HL-60/S4 treated with retinoic acid at 250 ng/mL for 4 days and 3 days (cell line): ENCODE results near the gene GNPDA1.

Experiments used
- in situ Hi-C: fragments of 300-500 bp; cut with MboI; formaldehyde crosslinking; loops from 2 replicates; pipeline ENCODE4 v1.7.0; 2022; ENCODE audit warnings: low sequenced_read_pairs

Gene GNPDA1

GRCh38 chr5:142024771-142025304 is 12.0 kb upstream of the GNPDA1 start:
- in situ Hi-C loops = no loop called here

- in situ Hi-C loops = no loop called here
These were observed 11.0 kb upstream of the GNPDA1 start for GRCh38 chr5:142023836-142024235.

GRCh38 chr5:142020122-142020659 is 7.4 kb upstream of the GNPDA1 start:
- in situ Hi-C loops = no loop called here

GRCh38 chr5:142017832-142018427 is 5.1 kb upstream of the GNPDA1 start:
- in situ Hi-C loops = no loop called here

- in situ Hi-C loops = no loop called here
These were observed 3.7 kb upstream of the GNPDA1 start for GRCh38 chr5:142016556-142016955.

GRCh38 chr5:142015781-142016533 is 3.1 kb upstream of the GNPDA1 start:
- in situ Hi-C loops = no loop called here

GRCh38 chr5:142014911-142015584 is 2.2 kb upstream of the GNPDA1 start:
- in situ Hi-C loops = no loop called here

- in situ Hi-C loops = no loop called here
These were observed 1.1 kb upstream of the GNPDA1 start for GRCh38 chr5:142013734-142014521.

- in situ Hi-C loops = no loop called here
These were observed 541 bp downstream of the GNPDA1 start for GRCh38 chr5:142012186-142012785.

- in situ Hi-C loops = no loop called here
These were observed 1.1 kb downstream of the GNPDA1 start for GRCh38 chr5:142011572-142012185.

GRCh38 chr5:142009886-142010285 is 2.9 kb downstream of the GNPDA1 start:
- in situ Hi-C loops = loop anchor here (10.0 kb wide), 1 partner anchor 125 kb away; no protein-coding TSS in a partner anchor

- in situ Hi-C loops = loop anchor here (10.0 kb wide), 1 partner anchor 126 kb away; no protein-coding TSS in a partner anchor
These were observed 4.0 kb downstream of the GNPDA1 start for GRCh38 chr5:142008813-142009212.

- in situ Hi-C loops = loop anchor here (10.0 kb wide), 1 partner anchor 128 kb away; no protein-coding TSS in a partner anchor
These were observed 5.6 kb downstream of the GNPDA1 start for GRCh38 chr5:142007237-142007544.

- in situ Hi-C loops = loop anchor here (10.0 kb wide), 1 partner anchor 128 kb away; no protein-coding TSS in a partner anchor
These were observed 6.2 kb downstream of the GNPDA1 start for GRCh38 chr5:142006363-142007236.

GRCh38 chr5:142003266-142003800 is 9.5 kb downstream of the GNPDA1 start:
- in situ Hi-C loops = loop anchor here (10.0 kb wide), 1 partner anchor 131 kb away; no protein-coding TSS in a partner anchor

GRCh38 chr5:142000704-142001484 is 11.9 kb downstream of the GNPDA1 start:
- in situ Hi-C loops = loop anchor here (10.0 kb wide), 1 partner anchor 134 kb away; no protein-coding TSS in a partner anchor

GRCh38 chr5:142000173-142000572 is 12.7 kb downstream of the GNPDA1 start:
- in situ Hi-C loops = loop anchor here (10.0 kb wide), 1 partner anchor 135 kb away; no protein-coding TSS in a partner anchor
